Esophagus squamous epithelium (tissue), 5 donors: Measurements from ENCODE around the gene LRRC47. TPM values are rescaled to one million over a fixed set of nuclear protein-coding genes. Genes with fewer than 3 reads are reported as not detected.

ENCODE experiments used
- DNase-seq: peaks from one replicate; lab custom pipeline; 2025; lab: John Stamatoyannopoulos, UW
- H3K27ac ChIP-seq, 4 donors: fragments of 200-600 bp; sonication (generic); one replicate each; pipeline ENCODE4 v1.5.1; 2016 to 2019; ENCODE audit warnings: mild to moderate bottlenecking in 1 of 4
- H3K27me3 ChIP-seq, 4 donors: fragments of 200-600 bp; sonication (generic); 1 replicate in 3 of 4; 2 replicates in 1 of 4; pipeline versions ENCODE4 v1.5.1 to v1.6.0; 2017 to 2021; ENCODE audit warnings: antibody characterized with exemption in 1 of 4
- H3K36me3 ChIP-seq, 3 donors: fragments of 200-600 bp; sonication (generic); one replicate each; pipeline ENCODE4 v1.5.1; 2016 to 2019
- H3K4me1 ChIP-seq, 3 donors: fragments of 200-600 bp; sonication (generic); one replicate each; pipeline ENCODE4 v1.5.1; 2017 to 2019
- H3K4me3 ChIP-seq, 4 donors: fragments of 200-600 bp; sonication (generic); 1 replicate in 3 of 4; 2 replicates in 1 of 4; pipeline ENCODE4 v1.5.1; 2016 to 2019; ENCODE audit warnings: mild to moderate bottlenecking in 2 of 4, moderate library complexity in 1 of 4
- H3K9me3 ChIP-seq, 3 donors: fragments of 200-600 bp; sonication (generic); one replicate each; pipeline ENCODE4 v1.5.1; 2016 to 2019
- CTCF ChIP-seq, 6 experiments: fragments of 450-650 bp in 4 of 6; fragments of 200-600 bp in 2 of 6; sonication (generic) in 2 of 6; IDR thresholded peaks; one replicate each; pipeline ENCODE4 v1.5.1; 2016 to 2019; ENCODE audit warnings: antibody characterized with exemption in 6 of 6, mild to moderate bottlenecking in 4 of 6, moderate library complexity in 4 of 6
- POLR2A ChIP-seq, 4 donors: fragments of 450-650 bp; IDR thresholded peaks; one replicate each; pipeline ENCODE4 v1.6.1; 2017; ENCODE audit warnings: antibody characterized with exemption in 4 of 4, mild to moderate bottlenecking in 4 of 4, moderate library complexity in 3 of 4
- WGBS, 2 donors: methylation state at CpG; one replicate each; pipeline ENCODE4 v1.1.5; 2018; 5-methylcytosine and 5-hydroxymethylcytosine counted together
- intact Hi-C: fragments of 100-400 bp; cut with DNase I; formaldehyde crosslinking; loops from one replicate; pipeline ENCODE4 v1.15.0; 2022
- total RNA-seq, 4 donors: library from RNA; depleted of rRNA; stranded (reverse); fragments of >200 nt; gene quantifications; one replicate each; pipeline ENCODE4 v1.1.0, GENCODE V29; 2016
- donor health status: DM: yes; HTN: yes; CAD: no.

The LRRC47 gene
- total RNA-seq, 4 donors from 2014 or later: 23.5 to 32.6 (median 25.5) TPM

- Histone ChIP-seq H3K27ac (no peak overlapping the region), H3K27me3 (no peaks in the 10 kb centered on the region), H3K4me3 (no peak overlapping the region), H3K9me3 (no peaks in the 10 kb centered on the region), H3K36me3 (peaks cover 4 to 39% (median 10%) of the 10 kb centered on the region in 3 donors), H3K4me1 (peaks cover 14 to 49% (median 15%) of the 10 kb centered on the region in 3 donors)
- intact Hi-C loops: no loop called here
- DNase-seq: no peak
- WGBS, 2 donors: 92 to 93% methylated on average over 10 to 12 of the region's 12 CpGs
- TF ChIP-seq CTCF (IDR thresholded peaks at IDR 0.05) (no peak), POLR2A (IDR thresholded peaks at IDR 0.05) (no peak)
Measured at GRCh38 chr1:3745071-3745470, 51.2 kb downstream of the LRRC47 start.

GRCh38 chr1:3744646-3745045 lies 51.7 kb downstream of the LRRC47 start:
- H3K9me3 ChIP-seq: no peaks in the 10 kb centered on the region
- intact Hi-C loops: no loop called here
- no peak overlapping the region for H3K4me3 ChIP-seq
- no peak for DNase-seq
- H3K36me3 ChIP-seq: peaks cover 4 to 44% (median 10%) of the 10 kb centered on the region in 3 donors
- no peaks in the 10 kb centered on the region for H3K27me3 ChIP-seq
- 86 to 92% methylated on average over 4 to 10 of the region's 10 CpGs for WGBS, 2 donors
- no peak for TF ChIP-seq CTCF (IDR thresholded peaks at IDR 0.05)
- TF ChIP-seq POLR2A (IDR thresholded peaks at IDR 0.05): no peak
- H3K4me1 ChIP-seq: peaks cover 14 to 49% (median 15%) of the 10 kb centered on the region in 3 donors
- H3K27ac ChIP-seq: no peak overlapping the region

GRCh38 chr1:3743826-3744225 lies 52.5 kb downstream of the LRRC47 start:
- DNase-seq: no peak
- 95 to 98% methylated on average over 8 to 10 of the region's 12 CpGs for WGBS, 2 donors
- H3K4me3 ChIP-seq: no peak overlapping the region
- H3K4me1 ChIP-seq: peaks cover 14 to 49% (median 15%) of the 10 kb centered on the region in 3 donors
- H3K36me3 ChIP-seq: peaks cover 4 to 52% (median 10%) of the 10 kb centered on the region in 3 donors
- intact Hi-C loops: no loop called here
- no peak for TF ChIP-seq CTCF (IDR thresholded peaks at IDR 0.05)
- TF ChIP-seq POLR2A (IDR thresholded peaks at IDR 0.05): no peak
- no peak overlapping the region for H3K27ac ChIP-seq
- H3K9me3 ChIP-seq: no peaks in the 10 kb centered on the region
- no peaks in the 10 kb centered on the region for H3K27me3 ChIP-seq

GRCh38 chr1:3743421-3743820 lies 52.9 kb downstream of the LRRC47 start:
- WGBS, 2 donors: 60 to 71% methylated on average over 4 of the region's 4 CpGs
- intact Hi-C loops: no loop called here
- H3K36me3 ChIP-seq: peaks cover 4 to 56% (median 10%) of the 10 kb centered on the region in 3 donors

More at GRCh38 chr1:3743421-3743820, 52.9 kb downstream of the LRRC47 start:
- peaks cover 14 to 49% (median 15%) of the 10 kb centered on the region in 3 donors for H3K4me1 ChIP-seq
- H3K9me3 ChIP-seq: no peaks in the 10 kb centered on the region
- no peak overlapping the region for H3K4me3 ChIP-seq
- no peak overlapping the region for H3K27ac ChIP-seq
- no peak for TF ChIP-seq POLR2A (IDR thresholded peaks at IDR 0.05)
- TF ChIP-seq CTCF (IDR thresholded peaks at IDR 0.05): no peak
- no peaks in the 10 kb centered on the region for H3K27me3 ChIP-seq
- DNase-seq: no peak
